ENCODE results near the gene MATN3.

DNA sequence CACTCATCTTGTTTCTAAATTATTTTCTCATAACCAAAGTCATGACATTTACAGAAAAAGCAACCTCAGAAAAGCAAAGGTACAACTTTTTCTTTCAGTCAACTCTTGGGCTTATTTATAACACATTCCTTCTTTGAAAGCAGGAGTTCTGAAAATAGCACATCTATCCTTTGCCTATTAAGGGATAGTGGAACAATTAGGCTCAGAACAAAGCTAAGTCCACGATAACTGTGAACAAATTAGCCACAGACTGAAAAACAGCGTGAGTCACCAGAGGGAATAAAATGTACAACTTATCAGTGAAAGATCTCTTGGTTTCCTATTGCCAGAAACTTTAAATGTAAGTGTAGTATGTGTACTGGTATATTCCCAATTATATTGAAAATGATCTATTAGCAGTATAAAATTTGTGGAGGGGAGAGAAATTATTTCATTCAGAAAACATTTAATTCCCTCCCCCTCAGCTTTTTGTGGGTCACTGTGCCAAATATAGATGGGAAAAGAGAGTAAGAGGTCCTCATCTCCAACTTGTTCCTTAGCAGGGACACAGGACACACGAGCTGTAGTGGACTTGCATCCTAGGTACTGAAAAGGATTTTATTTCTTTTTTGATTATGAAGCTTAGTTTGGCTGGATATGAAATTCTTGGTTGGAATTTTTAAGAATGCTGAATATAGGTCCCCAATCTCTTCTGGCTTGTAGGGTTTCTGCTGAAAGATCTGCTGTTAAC is 15.4 kb upstream of the MATN3 start:
- TF ChIP-seq, protein P1, sequence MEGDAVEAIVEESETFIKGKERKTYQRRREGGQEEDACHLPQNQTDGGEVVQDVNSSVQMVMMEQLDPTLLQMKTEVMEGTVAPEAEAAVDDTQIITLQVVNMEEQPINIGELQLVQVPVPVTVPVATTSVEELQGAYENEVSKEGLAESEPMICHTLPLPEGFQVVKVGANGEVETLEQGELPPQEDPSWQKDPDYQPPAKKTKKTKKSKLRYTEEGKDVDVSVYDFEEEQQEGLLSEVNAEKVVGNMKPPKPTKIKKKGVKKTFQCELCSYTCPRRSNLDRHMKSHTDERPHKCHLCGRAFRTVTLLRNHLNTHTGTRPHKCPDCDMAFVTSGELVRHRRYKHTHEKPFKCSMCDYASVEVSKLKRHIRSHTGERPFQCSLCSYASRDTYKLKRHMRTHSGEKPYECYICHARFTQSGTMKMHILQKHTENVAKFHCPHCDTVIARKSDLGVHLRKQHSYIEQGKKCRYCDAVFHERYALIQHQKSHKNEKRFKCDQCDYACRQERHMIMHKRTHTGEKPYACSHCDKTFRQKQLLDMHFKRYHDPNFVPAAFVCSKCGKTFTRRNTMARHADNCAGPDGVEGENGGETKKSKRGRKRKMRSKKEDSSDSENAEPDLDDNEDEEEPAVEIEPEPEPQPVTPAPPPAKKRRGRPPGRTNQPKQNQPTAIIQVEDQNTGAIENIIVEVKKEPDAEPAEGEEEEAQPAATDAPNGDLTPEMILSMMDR (conservative IDR thresholded peaks at IDR 0.05; ENCODE audit: low read length) = no peak
- TF ChIP-seq EZH2phosphoT487 (IDR thresholded peaks at IDR 0.05; ENCODE audit: borderline replicate concordance) = no peak
